ENCODE data around the gene PCGF5.
"Not testable (repeated sequence)": the region's sequence is repeated elsewhere in the genome, so short reads cannot be mapped to it uniquely, and the experiment has no call there.

PCGF5 gene

DNA sequence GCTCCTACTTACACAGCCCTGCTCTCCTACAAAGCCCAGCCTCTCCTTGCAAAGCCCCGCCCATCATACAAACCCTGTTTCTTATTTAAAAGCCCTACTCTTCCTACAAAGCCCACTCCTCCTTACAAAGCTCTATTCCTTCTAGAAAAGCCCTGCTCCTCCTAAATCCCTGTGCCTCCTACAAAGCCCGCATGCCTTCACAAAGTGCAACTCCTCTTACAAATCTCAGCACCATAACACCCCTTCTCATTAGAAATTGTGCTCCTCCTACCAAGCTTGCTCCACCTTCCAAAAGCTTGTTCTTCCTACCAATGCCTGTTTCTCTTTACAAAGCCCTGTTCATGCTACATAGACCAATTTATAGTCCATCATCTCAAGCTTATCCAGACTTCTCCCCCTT lies 66.1 kb downstream of the PCGF5 start:
- DNase-seq (ENCODE audit: low read depth) = no peak

DNA sequence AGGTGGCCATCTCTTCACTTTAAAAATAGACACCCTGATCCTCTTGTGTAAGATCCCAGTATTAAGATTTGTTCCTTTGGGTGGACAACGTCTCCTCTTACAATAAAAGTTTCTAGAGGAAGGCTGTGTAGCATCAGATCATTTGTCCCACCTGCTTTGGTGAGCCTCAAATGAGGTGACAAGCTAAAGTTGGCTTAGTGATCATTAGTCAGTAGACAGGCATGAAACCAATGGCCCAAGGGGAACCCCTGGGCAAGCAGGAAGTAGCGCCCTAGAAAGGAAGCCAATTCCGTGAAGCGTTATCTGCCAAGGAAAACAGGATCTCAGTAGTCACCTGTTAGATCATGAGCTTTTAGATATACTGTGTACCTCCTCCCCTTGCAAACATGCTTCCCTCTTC lies 66.8 kb downstream of the PCGF5 start:
- no peak for DNase-seq (ENCODE audit: low read depth)

DNA sequence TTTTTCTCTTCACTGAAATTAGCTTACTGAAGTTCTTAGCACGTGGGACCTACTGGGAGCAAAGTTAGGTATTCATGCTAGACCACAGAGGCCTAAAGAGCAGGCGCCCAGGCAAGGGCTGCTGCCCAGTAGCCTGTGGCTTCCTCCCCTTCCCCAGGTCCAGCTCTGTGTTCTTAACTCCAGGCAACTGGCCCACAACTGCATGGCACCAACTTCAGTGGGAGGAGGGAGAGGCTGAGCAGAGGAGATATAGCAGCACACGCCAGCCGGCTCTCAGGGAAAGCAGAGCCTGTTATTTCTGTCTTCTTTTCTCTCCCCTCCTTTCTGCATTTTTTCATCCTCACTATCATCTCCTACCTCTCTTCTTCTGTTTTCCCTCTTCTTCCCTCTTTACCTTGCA lies 67.4 kb downstream of the PCGF5 start:
- no peak for DNase-seq (ENCODE audit: low read depth)

DNA sequence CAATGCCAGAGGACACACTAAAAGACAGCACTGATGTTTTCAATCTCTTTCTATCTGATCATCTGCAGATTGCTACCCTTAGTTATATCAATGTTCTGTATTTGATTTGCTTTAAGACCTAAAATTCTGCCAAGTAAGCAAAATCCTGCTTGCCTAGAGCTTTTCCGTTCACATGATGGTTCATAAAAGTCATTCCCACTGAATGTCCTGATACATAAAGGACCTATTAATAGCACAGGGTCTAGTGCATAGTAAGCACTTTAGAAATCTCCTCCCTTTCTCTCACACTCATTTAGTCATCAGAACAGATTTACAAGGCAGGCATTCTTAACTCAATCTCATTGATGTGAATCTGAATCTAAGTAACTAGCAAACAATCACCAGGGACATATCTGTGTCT lies 68.8 kb downstream of the PCGF5 start:
- no peak for DNase-seq (ENCODE audit: low read depth)

DNA sequence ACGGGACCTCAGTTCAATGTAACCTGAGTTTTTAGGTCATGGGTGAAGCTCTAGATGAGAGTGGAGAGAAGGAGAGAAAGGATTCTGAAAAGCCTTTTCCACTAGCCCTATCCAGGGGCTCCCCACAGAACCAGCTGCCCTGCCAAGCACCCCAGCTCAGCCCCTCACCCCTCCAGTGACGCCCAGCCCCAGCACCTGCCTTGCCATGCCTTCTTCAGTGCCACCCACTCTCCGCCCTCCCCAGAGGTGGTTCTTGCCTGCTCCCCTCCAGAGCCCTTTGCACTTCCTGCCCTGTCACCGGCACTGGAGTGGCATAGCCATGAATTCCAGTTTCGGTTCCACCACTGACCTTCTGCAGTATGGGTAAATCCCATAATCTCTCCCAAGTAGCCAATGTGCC lies 70.1 kb downstream of the PCGF5 start:
- DNase-seq (ENCODE audit: low read depth) = no peak

DNA sequence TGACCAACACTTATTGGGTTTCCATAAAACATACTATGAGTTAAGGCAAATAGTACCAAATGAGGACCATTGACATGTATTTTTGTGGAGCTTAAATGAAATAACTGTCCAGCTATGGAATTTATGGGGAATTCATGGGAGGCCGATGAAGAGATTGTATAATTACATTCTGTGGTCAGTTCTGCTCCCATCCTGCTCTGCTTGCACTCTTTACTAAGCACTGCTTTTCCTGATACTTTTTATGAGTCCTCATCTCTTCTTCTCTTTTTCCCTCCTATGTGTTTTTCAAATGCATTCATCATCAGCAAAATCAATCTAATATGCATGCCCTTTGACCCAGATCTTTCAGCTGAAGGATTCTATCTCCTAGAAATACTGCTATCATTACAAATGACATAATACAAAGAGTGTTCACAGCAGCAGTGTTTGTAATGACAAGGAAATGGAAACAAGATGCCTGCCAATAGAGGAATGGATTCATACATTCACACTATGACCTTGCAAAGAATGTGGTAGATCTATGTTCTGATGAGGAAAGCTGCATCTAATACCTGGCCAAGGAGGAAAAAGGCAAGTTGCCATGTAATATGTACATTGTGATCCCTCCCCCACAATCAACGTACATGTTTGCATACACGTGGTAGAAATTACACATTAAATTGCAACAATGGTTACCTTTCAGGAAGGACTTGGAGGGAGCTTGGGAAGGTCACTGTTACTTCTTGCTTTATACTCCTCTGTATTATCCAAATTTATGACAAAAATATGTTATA lies 73.9 kb downstream of the PCGF5 start:
- DNase-seq (ENCODE audit: low read depth) = no peak

DNA sequence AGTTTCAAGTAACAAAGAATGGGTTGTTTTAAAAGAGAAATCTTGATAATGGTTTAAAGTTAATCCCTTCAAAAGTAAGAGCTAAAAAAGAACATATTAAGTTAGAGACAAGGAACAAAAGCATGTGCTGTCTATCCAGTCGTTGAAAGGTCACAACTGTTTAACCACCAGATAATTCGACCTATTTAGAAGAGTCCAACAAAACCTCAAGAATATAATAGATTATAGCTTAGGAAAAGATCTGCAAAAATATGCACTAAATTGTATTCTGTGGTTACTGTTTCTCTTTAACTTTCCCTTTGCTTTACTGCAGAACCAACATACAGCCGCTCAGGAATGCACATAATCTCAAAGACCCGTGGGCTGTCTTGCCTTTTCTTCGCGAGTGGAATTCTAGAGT lies 74.9 kb downstream of the PCGF5 start:
- DNase-seq (ENCODE audit: low read depth) = no peak

DNA sequence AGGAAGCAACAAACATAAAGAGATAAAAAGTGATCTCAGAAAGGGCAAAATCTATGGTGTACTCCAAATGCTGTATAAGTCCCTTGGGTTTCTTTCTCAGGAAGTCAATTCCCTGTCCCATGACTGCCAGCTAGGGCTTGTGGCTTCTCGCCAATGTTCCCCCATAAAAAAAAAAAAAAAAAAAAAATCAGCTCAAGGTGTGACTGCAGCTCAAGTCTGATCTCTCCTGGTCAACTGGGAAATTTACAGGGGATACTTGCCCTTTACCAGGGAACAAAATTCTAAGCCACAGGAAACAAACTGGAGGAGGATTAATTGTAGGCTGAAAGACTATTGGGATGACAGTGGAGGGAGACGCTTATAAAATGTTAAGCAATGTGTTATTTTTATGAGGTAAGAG lies 76.0 kb downstream of the PCGF5 start:
- no peak for DNase-seq (ENCODE audit: low read depth)

DNA sequence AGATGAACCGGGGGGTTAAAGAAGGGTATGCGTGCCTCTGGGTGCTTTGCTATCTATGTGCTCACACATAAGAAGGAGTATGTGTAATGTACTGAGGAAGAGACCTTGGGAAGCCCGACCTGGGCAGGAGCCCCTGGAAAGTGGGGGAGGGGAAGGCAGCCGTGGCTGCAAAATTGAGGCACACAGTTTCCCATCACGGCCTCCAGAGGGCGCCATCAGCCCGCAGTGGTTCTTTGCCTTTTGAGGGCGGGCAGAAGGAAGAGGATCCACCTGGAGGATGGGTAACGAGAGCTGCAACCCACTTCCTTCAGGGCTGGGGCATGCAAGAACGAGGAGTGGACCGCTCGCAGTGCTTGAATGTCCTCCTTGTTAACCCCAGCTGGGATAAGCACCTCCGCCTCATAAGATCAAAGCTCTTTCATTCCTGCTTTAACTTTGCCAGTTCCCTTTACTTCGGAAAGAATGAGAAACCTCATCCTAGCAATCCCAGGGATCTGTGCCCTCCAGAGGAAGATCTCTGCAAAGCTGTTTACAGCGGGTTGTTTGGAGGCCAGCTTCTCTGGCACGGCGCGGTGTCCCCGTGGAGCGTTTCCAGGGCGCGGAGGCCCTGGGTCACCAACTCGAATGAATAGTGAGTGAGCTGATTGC lies 77.9 kb downstream of the PCGF5 start:
- DNase-seq (ENCODE audit: low read depth) = peak; percentile 27

DNA sequence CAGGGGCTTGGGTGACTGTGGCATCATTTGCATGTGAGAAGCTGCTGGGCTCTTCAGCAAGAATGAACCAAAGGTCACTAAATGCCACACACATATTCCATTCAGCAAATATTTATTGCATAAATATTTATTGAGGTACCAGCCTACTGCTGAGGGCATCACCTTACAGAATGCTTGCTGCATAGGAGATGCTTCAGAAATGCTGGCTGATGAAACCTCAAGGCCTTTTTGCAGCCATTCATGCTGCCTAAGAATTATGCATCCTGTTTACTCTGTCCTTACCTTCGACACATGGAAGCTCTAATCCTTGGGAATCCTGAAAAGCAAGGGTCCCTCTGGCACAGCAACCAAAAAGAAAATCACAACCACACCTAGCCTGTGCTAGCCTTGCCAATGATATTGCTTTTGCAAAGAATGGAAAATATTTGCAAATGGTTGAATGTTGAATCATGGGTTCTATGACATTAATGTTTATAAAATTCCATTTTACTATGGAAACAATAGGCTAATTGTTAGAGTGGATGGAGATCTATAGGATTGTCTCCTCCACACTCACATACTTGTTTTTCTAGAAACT lies 79.6 kb downstream of the PCGF5 start:
- DNase-seq (ENCODE audit: low read depth) = no peak

DNA sequence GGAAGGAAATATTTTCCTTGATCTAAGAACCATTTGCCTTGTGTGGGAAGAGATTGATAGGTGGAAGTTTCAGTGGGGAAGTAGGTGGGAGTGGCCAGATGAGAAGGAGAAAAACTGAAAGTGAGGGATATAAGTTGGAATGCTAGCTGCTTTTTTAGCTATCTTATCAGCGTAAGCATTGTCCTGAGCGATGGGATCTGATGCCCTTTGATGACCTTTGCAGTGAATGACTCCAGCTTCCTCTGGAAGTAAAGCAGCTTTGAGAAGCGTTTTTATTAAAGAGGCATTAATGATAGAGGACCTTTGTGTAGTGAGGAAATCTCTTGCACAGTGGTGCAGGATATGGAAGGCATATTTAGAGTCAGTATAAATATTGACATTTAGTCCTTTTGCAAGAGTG lies 82.5 kb downstream of the PCGF5 start:
- DNase-seq (ENCODE audit: low read depth) = not testable (repeated sequence)

DNA sequence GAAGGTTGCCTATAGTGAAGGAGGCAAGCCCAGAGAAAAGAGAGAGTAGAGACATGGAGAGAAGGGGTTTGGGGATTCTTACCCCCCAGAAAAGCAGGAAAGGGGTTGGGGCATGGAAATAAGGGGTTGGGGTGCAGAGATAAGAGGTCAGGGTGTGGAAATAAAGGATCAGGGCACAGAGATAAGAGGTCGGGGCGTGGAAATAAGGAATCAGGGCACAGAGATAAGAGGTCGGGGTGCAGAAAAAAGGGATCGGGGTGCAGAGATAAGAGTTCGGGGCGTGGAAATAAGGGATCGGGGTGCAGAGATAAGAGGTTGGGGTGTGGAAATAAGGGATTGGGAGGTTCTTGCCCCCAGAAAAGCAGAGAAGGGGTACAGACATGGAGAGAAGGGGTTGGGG lies 85.5 kb downstream of the PCGF5 start:
- DNase-seq (ENCODE audit: low read depth) = not testable (repeated sequence)

DNA sequence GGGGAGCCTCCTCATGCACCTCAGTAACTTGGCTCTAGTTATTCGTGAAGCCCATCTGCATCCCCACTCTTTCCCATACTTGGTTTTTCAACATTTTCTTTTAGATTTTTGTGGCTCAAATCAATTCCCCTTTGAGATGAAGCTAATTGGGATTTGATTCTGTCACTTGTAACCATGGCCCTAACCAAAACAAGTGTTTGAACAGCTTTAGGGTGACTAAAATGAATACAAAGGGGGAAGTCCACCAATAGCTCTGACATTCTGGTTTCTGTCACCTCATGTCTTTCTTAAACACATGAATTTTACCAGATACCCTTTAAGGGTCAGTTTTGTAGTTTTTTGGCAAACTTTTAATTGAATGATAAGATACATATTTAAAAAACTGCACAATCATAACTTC lies 87.0 kb downstream of the PCGF5 start:
- DNase-seq (ENCODE audit: low read depth) = no peak

DNA sequence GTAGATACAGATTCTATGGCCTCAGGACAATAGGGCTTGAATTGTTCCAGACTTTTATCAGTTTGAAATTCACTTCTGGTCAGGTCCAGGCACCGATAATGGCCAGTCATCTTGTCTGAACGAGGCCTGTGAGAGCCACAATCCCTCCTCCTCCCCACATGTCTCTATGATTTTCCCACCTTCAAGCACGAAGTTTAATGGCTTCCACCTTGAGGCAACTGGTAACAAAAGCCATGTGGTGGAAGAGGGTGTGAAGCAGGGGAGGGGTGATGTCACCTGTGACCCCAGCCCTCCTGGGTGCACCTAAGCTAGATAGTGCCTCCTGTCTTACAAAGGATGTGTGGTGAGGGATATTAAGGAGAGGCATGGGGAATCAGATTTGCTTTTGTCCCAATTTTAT lies 89.2 kb downstream of the PCGF5 start:
- DNase-seq (ENCODE audit: low read depth) = no peak

DNA sequence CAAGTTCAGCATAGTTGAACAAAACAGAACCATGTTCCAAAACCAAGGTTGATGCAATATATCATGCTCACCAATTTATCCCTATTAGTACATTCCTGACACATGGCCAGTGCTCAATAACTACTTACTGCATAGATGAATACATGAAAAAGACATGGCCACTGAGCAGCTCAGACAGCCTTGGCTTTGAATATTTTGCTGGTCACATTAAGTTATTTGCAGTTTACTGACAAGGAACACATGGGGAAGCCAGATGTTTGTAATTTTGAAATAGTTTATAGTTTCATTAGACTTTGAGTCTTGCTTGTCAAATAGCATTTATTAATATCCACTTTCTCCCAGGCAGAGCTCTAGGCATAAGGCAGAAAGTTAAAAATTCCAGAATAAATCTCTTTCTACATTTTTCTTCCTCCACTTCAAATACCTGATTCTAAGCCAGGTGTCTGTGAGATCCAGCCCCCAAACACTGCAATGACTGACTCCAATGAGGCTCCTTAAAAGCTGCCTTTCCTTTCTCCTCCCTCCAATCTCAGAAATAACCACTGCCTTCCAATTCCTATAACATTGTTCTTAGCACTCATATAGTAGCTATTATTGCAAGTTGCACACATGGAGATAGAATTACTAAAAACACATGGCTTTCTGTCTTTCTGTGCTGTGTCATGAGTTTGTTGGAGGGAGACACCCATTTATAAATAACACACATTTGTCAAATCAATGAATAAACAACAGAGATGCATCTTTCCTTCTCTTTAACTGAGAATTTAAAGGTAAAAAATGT lies 91.3 kb downstream of the PCGF5 start:
- no peak for DNase-seq (ENCODE audit: low read depth)

DNA sequence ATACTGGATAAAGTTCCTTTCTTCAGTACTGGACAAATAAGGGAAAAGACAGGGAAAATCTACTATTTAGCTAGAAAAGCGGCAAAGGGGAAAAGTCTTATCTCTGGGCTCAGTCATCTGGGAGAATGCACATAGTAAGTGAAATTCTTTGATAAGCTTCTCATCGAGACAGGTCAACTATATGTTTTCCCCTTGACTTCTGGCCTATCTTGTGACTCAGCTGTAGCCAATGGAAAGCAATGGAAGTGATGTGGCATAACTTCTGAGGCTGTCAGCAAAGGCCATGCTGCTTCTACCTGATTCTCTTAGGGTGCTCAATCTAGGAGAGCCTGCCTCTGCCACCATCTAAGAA lies 91.9 kb downstream of the PCGF5 start:
- no peak for DNase-seq (ENCODE audit: low read depth)

DNA sequence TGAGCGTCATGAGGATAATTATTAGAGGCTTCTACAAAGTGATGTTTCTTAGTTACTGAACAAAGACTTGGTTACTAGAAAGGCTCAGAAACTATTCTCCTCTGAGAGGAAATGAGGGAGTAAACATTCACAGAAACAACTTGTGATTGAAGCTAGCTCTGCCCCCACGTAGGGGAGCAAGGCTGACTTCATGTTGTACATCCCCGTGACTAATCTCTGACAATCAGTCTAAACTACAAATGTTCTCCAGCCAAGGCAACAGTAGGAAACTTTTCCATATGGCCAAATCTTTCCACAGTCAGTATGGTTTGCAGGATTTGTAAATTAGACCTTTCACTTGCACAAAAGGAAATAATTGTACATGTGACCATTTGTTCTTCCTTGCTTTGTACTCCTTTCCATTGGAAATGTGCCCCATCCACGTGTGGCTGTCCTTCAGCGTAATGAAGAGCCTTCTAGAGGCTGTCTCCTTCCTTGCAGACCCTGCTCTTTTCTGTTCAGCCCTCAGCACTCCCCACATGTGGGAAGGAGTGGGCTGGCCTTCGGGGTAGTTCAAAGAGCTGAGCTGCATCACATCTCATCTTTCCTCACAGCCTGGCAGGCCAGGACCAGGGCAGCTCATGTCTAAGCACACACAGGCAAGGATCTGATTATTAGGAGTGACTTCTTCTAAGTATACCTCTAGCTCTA lies 93.5 kb downstream of the PCGF5 start:
- no peak for DNase-seq (ENCODE audit: low read depth)

DNA sequence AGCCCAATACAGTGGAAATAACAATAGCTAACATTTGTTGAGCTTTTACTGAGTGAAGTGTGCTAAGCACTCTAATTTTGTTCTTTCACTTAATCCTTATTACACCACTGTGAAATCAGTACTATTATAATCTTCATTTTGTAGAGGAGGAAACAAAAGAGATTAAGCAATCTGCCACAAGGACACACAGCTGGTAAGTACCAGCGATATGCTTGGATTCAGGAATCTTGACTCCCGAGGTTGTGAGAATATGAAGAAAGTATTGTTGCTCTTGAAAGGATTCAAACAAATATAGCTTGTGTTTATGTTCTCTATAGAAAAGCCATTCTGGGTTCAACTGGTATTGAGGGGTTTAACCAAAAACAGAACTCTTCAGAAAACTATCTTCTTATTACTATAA lies 96.0 kb downstream of the PCGF5 start:
- no peak for DNase-seq (ENCODE audit: low read depth)

DNA sequence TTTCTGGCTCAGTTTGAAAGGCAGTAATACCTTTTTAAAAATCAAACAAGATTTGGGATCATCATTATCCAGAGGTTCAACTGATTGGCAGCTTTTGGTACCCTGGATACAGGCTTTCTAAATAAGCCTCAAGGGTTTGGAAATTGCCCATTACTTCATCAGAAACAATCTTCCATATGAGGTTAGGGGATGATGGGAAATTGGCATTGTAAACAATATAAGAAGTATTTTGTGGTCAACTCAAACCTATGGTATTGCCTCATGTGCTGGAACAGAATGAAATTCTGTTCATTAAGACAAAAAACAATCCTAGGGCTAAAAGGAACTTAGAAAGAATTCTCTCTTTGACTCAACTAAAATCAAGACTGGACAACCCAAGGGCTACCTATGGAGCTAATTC lies 97.1 kb downstream of the PCGF5 start:
- DNase-seq (ENCODE audit: low read depth) = no peak

DNA sequence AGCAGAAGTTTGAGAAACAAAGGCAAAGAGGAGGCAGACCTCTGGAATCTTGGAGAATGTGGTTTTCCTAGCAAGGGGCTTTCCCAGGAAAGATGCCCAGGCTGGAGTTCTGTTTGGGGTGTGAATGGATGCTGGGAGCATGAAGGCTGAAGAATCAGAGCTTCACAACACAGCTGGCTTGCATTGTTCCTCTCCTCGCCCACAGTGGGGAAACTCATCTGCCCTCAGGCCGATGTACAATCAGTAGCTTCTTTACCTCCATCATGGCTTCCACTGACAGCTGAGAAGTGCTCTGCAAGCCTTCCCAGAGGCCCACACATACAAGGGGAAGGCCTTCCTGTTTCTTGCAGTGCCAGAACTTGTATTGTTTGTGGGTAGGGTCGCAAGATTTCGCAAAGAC lies 98.9 kb downstream of the PCGF5 start:
- no peak for DNase-seq (ENCODE audit: low read depth)

DNA sequence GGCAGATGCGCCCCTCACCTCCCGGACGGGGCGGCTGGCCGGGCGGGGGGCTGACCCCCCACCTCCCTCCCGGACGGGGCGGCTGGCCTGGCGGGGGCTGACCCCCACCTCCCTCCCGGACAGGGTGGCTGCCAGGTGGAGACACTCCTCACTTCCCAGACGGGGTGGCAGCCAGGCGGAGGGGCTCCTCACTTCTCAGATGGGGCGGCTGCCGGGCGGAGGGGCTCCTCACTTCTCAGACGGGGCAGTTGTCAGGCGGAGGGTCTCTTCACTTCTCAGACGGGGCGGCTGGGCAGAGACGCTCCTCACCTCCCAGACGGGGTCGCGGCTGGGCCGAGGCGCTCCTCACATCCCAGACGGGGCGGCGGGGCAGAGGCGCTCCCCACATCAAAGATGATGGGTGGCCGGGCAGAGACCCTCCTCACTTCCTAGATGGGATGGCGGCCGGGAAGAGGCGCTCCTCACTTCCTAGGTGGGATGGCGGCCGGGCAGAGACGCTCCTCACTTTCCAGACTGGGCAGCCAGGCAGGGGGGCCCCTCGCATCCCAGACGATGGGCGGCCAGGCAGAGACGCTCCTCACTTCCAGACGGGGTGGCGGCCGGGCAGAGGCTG lies 102.9 kb downstream of the PCGF5 start:
- not testable (repeated sequence) for DNase-seq (ENCODE audit: low read depth)

All from GM04503 (cell line).